GM10847 (cell line): ENCODE data around the gene PPP4R2.

Experiments
- POLR2A ChIP-seq: IDR thresholded peaks from 2 replicates; pipeline ENCODE4 v1.6.1; 2011; ENCODE audit not compliant: insufficient read length; ENCODE audit errors: extremely low read depth

PPP4R2 gene

DNA sequence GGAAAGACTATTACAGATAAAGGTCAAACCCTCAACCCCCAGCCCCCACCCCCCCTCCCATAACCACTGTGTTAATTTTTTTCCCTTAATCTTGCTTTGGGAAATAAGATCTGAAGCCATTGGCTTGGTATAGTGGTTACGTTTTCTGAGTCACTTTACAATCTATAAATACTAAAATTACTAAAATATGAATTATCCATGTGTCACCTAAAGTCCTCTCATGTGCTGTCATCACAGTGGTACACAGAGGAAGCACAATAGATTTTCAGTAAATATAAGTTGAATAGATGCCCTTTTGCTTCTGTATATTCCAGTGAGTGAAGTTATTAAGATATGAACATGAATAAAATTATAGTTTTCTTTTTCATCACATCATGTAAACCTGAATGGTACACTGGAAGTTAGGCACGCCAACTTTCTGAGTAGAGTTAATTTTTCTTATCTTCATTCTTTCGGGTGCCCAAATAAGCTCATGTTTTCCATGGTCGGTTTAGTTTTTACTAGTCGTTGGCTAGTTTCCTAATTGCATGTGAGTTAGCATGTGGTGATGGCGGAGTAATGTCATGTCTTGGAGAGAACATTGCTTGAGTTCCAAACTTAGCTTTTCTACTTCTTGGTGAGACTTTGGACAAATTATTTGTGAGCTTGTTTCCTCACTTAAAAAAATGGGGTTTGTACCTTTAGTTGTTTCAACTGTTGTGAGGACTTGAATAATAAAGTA is 11.5 kb downstream of the PPP4R2 start:
- no peak for TF ChIP-seq POLR2A

DNA sequence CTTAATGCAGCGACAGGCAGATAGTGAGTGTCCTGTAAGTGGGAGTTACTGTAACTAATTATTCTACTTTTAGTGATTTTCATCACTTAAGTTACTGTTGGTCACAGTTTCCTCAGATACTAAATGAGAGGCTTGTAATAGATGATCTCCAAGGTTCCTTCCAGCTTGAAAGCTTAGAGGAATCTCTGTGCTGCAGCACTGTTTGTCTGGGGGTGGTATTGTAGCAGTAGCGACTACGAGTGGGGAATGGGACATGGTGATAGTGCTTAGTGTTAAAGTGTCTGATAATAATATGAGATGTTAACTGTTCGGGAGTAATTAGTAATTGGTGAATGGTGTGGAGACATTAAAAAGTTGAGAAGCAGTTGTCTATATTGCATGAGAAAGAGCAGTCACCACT is 12.4 kb downstream of the PPP4R2 start:
- no peak for TF ChIP-seq POLR2A

DNA sequence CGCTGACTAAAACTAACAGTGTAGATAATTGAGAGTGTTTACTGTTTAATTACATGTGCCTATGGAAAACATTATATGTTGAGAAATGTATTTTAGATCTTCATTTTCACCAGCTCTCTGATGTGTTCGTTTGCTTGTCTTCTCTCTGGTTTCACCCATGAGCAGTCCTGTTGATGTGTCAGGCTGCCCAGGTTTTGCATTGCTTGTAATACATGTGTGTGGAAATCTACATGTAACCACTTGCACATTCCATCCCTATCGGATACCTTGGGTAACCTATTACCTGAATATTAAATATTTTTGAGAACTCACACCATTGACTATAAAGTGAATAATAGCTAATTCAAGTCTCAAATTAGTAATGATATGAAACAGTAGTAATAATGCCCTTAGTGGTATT is 13.1 kb downstream of the PPP4R2 start:
- no peak for TF ChIP-seq POLR2A

DNA sequence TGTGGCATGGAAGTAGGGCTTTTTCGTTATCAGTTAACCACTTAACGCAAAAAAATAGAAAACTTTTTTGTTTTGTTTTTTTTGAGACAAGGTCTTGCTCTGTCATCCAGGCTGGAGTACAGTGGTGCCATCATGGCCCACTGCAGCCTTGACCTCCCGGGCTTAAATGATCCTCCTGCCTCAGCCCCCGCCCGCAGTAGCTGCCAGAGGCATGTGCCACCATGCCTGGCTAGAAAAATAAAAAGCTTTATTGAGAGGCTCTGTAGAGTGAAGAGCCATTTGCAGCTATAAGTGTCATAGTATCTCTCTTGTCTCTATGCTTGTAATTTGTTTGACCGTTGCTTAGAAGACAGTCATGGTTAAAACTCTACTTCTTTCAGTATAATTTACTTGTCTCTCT is 13.5 kb downstream of the PPP4R2 start:
- TF ChIP-seq POLR2A: no peak

DNA sequence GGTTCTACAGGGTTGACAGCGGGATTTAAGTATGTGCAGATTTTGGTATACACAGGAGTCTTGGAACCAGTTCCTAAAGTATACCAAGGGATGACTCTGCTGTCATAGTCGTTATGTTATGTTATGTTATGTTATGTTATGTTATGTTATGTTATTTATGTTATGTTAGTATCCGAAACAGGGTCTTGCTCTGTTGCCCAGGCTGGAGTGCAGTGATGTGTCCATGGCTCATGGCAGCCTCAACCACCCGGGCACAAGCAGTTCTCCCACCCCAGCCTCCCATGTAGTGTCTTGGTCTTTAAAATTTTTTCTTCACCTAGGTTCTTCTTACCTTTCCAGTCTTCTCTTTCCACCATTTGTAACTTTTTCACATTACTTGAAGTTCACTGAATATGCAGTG is 21.7 kb downstream of the PPP4R2 start:
- no peak for TF ChIP-seq POLR2A

DNA sequence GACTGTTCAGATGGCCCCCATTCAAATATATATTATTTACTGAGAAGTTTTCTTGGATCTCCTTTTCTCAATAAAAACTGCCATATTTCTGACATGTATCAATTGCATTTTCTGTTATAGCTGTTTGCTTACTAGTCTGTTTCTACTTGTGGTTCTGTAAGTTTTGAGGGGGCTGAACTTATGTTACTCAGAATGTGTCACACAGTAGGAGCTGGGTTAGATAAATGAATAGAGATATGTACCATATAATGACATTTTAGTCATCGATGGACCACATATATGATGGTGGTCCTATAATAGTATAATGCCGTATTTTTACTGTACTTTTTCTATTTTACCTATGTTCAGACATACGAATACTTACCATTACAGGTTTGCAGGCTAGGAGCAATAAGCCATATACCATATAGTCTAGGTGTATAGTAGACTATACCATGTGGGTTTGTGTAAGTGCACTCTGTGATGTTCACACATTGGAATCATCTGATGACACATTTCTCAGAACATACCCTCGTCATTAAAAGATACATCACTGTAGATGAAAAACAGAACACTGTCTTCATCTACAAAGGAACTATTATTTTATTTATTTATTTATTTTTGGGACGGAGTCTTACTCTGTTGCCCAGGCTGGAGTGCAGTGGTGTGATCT is 22.3 kb downstream of the PPP4R2 start:
- no peak for TF ChIP-seq POLR2A

DNA sequence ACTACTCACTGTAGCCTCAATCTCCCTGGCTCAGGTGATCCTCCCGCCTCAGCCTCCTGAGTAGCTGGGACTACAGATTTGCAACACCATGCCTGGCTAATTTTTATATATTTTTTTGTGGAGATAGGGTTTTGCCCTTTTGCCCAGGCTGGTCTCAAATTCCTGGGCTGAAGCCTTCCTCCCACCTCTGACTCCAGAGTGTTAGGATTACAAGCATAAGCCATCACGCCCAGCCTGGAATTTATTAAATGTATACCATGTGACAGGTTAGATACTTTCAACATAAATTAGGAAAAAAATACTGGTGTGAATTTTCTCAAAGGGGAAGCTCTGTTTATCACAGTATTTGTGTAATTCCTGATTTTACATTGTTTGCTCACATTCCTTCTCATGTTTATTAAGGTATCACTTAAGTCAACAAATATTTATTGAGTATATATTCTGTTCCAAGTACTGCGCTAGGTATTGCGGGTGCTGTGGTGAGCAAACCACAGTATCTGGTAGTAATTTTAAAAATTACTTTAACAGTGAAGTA is 24.8 kb downstream of the PPP4R2 start:
- no peak for TF ChIP-seq POLR2A

DNA sequence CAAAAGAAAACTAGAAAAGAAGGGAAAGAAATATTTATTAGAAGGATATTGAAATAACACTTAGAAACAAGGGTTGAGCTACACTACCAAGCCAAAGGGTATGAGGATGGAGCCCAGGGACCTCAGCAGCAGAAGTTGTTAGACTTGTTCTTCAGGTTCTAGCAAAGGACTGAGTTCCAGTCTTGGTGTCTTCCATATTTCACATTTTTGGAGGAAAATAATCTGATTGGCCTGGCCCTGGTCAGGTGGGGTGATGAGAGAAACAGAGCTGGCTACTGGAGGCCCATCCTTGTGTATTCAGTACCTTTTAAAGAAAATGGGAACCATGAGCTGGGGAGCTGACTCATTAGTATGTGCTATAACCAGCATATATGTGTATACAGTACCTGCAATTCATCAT is 28.2 kb downstream of the PPP4R2 start:
- no peak for TF ChIP-seq POLR2A

DNA sequence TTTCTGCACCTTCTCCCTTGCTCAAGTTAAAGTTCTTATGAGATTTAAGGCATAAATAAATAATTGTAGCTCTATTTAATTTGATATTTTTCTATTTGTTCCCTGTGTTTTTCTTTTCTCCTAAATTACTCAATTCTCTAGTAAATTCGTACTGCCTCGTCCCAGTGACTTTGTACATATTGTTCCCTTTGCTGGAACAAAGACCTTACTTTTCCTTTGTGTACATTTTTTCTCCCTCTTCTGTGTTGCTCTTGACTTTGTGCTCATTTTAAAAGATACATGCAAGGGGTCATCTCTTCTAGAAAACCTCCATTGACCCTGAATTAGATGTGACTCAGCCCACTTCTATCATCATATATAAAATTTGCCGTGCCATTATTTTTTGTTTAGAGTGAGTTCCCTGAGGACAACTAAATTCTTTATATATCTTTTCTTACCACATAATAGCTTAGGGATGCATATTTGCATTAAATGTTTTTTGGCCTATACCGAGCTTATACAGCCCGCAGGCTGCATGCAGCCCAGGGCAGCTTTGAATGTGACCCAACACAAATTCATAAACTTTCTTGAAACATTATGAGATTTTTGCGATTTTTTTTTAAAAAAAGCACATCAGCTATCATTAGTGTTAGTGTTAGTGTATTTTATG is 29.6 kb downstream of the PPP4R2 start:
- no peak for TF ChIP-seq POLR2A

DNA sequence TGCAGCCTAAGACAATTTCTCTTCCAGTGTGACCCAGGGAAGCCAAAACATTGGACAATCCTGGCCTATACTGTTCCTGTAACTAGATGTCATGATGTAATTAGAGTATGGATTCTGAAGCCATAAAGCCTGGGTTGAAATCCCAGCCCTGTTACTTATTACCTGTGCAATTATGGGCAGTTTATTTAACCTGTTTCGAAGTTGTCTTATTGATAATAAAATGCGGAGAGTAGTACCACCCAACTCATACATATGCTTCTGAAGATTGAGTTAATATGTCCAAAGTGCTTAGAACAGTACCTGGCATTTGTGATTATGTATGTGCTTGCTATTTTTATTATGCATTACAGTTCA is 30.1 kb downstream of the PPP4R2 start:
- no peak for TF ChIP-seq POLR2A

DNA sequence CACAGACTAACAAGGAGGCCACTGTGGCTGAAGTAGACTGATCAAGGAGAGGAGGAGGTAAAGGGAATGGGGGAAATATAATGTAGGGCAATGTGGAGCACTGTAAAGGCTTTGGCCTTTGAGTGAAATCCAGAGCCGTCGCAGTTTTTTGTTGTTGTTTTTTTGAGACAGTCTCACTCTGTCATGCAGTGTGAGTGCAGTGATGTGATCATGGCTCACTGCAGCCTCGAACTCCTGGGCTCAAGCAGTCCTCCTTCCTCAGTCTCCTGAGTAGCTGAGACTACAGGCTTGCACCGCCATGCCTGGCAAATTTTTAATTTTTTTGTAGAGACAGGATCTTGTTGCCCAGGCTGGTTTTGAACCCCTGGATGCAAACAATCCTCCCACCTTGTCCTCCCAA is 32.2 kb downstream of the PPP4R2 start:
- no peak for TF ChIP-seq POLR2A

DNA sequence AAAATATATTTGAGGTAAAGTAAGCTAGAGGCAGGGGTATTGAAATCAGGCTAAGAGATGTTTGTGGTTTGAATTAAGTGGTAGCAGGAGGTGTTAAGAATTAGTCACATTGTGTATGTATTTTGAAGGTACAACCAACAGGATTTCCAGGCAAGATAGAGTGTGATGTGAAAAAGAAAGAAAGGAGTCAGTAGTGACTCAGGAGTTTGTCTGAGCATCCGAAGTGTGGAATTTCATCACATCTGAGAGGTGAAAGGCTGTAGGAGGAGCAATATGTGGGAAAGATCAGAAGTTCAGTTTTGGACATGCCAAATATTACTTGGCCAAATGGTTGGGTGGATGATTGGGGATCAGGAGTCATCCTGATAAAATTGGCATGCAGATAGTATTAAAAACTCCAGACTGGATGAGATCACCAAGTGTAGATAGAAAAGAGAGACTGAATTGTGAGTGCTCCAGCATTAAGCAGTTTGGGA is 32.7 kb downstream of the PPP4R2 start:
- no peak for TF ChIP-seq POLR2A

DNA sequence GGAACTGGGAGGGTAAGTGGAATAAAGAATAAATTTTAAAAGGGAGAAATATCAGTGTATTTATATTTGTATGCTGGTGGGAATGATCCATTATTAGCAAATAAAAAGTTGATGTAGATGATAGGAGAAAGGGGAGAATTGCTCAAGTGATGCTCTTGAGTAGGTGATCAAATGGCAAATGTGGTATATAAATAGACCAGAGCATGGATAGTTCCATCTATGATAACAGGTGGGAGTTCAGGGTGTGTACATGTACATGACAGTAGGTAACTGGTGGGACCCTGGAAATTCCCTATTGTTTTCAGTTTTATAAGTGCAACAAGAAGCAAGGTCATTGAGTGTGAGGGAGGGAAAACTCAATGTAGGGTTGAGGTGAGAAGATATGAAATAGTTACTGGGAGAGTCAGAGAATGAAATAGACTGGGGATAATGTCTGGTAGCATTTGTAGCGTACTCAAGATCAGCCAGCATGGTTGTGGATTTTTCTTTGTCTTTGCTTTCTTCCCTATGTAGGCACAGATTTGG is 33.5 kb downstream of the PPP4R2 start:
- TF ChIP-seq POLR2A: no peak

DNA sequence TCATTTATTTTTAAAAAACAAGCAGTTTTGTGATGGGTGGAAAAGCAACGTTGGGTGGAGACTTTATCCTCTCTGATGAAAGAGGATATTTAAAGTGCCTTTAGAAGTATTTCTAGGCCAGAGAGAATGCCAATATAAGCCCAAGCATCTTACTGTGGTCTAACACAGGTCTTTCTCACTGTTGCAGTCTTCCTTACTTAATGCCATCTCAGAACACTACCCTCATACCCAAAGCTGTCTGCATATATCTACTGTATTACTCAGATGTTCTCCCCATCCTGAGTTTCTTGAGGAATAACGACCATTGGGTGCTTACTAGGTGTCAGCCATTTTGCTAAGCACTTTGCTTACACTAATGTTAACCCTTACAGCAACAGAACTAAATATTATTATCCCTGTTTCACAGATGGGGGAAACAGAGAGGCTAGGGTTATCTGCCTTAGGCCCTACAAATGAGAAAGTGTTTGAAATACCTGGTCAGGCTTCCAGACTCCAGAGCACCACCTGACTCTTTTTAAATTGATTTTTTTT is 35.0 kb downstream of the PPP4R2 start:
- no peak for TF ChIP-seq POLR2A

DNA sequence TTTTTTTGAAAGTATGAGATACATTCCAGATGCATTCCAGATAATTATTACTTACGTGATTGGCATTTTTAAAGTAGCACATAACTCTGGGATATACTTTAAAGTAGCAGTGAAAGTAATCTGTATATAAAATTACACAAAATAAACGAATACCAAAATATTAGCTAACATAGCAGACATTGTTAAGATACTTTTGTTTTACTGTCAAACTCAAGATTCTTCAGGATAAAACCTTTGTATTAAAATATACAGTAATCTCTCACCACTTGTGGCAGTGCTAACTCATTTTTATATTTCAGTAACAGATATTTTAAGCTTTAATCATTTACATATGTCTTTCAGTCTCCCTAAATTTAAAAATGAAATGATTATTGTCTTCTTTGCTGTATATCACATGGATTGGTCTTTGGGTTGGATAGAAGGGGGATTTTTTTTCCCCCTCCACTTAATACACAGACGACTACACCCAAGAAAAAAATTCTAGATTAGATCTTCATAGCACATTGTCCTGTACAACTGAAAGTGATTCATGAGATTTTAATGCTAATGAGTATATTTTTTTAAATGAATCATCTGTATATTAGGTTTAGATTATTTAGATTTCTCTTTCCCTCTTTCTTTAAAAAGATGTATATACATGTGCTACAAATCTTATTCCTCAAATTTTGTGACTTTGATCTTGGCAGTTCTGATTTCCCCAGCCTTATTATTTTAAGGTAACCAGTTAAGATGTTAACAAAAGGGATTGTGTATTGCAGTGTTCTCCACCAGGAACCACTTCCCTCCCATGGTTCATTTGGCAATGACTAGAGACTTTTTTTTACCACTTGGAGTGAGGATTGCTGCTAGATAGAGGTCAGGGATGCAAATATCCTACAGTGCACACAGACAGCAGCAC is 40.3 kb downstream of the PPP4R2 start:
- TF ChIP-seq POLR2A: no peak
